ENCODE results near the gene HOXD11.
A peak's percentile ranks its signal among the peaks of the same experiment; 100 is the strongest.

Gene HOXD11

DNA sequence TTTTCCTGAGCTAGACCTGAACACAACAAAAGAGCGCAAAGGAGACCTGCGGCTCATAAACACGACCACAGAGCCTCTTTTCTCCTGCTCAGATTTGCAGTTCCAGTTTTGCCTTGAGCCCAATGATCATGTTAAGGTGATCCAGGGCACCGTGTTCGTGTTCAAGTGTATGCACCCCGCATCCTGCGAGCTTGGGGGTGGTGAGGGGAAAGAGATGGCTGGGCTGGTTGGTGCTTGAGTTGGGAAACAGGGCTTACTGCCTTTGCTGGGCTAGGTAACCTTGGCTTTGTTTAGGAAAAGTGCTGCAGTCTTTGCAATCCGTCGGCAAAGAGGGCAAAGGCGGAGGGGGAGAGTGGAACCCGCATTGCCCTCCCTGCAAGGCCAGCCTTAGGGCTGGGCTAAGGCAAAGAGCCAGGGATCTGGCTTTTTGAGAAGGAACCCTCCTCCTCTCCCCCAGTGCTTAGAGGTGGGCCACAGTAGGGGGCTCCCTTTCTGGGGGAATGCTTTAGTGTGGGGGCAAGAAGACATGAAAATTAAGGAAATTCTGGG lies 10.8 kb downstream of the HOXD11 start:
- H3K27ac ChIP-seq (ENCODE audit: low read depth, low read length, severe bottlenecking) = no peak overlapping the region
- peaks cover 6% of the 10 kb centered on the region for H3K9me3 ChIP-seq (ENCODE audit: control insufficient read depth, low read length)
- WGBS, 2 experiments (ENCODE audit: insufficient coverage in 2 of 2) = 39 to 78% methylated on average over 3 to 11 of the region's 11 CpGs
- H3K4me1 ChIP-seq (ENCODE audit: control insufficient read depth, insufficient read depth, low read length, poor library complexity, severe bottlenecking) = no peaks in the 10 kb centered on the region
- no peak overlapping the region for H3K4me3 ChIP-seq (ENCODE audit: extremely low read depth, insufficient read depth, low read length, poor library complexity, severe bottlenecking)
- H3K36me3 ChIP-seq (ENCODE audit: control insufficient read depth, insufficient read depth, low read length) = no peaks in the 10 kb centered on the region

DNA sequence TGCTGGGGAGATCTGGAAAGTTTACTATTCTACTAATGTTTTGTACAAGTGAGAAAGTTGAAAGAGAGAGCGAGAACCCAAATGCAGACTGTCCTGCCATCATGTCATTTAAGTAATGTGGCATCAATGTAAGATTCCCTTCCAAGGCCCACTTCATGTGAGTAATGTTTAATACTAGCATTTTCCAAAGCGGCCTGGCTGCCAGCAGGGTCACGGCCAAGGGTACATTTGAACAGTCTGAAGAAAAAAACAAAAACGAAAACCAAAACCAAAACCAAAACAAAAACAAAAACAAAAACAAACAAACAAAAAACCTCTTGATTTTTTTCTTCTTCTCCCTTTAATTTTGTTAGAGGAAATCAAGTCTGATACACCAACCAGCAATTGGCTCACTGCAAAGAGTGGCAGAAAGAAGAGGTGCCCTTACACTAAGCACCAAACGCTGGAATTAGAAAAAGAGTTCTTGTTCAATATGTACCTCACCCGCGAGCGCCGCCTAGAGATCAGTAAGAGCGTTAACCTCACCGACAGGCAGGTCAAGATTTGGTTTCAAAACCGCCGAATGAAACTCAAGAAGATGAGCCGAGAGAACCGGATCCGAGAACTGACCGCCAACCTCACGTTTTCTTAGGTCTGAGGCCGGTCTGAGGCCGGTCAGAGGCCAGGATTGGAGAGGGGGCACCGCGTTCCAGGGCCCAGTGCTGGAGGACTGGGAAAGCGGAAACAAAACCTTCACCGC lies 11.7 kb downstream of the HOXD11 start:
- H3K4me1 ChIP-seq (ENCODE audit: control insufficient read depth, insufficient read depth, low read length, poor library complexity, severe bottlenecking) = no peaks in the 10 kb centered on the region
- 3 to 8% methylated on average over 18 of the region's 24 CpGs for WGBS, 2 experiments (ENCODE audit: insufficient coverage in 2 of 2)
- H3K9me3 ChIP-seq (ENCODE audit: control insufficient read depth, low read length) = peaks cover 6% of the 10 kb centered on the region
- no peak overlapping the region for H3K4me3 ChIP-seq (ENCODE audit: extremely low read depth, insufficient read depth, low read length, poor library complexity, severe bottlenecking)
- no peak overlapping the region for H3K27ac ChIP-seq (ENCODE audit: low read depth, low read length, severe bottlenecking)
- H3K36me3 ChIP-seq (ENCODE audit: control insufficient read depth, insufficient read depth, low read length) = no peaks in the 10 kb centered on the region

DNA sequence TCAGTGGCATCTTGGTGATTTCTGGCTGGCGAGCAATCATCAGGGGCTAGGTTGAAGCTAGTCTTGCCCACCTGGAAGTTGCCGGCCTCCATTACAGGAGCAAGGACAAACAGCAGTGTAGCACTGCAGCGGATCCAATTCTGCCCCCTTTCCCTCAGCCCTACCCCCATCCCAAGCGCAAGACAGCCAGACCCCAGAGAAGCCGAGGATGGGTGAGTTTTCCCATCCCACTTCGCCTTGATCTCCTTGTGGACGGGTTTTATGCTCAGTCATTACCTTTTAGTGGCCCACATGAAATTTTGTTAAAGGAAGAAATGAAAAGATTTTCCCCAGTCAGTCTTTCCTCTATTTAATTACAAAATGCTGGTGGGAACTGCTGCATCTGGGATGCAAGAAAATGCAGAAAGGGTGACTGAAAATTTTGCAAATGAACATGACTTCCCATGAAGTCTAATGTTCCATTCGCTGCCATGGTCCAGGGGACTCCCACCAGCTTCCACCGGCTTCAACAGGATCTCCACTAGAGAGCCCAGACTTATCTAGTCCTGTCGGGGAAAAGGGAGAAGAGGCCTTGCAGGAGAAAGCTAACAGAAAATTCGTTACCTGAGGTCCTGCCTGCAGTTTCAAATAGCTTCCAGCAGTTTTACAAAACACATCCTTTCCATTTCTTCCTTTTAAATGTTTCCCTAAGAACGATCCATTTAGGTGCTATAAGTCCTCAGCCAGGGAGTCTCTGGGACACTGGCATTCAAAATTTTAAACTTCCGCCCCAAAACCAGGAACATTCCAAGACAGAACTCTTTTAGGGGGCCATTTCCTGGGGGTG lies 13.5 kb downstream of the HOXD11 start:
- Histone ChIP-seq H3K9me3 (ENCODE audit: control insufficient read depth, low read length) (peaks cover 6% of the 10 kb centered on the region), H3K4me1 (ENCODE audit: control insufficient read depth, insufficient read depth, low read length, poor library complexity, severe bottlenecking) (no peaks in the 10 kb centered on the region), H3K36me3 (ENCODE audit: control insufficient read depth, insufficient read depth, low read length) (no peaks in the 10 kb centered on the region), H3K4me3 (ENCODE audit: extremely low read depth, insufficient read depth, low read length, poor library complexity, severe bottlenecking) (no peak overlapping the region), H3K27ac (ENCODE audit: low read depth, low read length, severe bottlenecking) (no peak overlapping the region)
- WGBS, 2 experiments (ENCODE audit: insufficient coverage in 2 of 2) = 14 to 23% methylated on average over 7 of the region's 13 CpGs

DNA sequence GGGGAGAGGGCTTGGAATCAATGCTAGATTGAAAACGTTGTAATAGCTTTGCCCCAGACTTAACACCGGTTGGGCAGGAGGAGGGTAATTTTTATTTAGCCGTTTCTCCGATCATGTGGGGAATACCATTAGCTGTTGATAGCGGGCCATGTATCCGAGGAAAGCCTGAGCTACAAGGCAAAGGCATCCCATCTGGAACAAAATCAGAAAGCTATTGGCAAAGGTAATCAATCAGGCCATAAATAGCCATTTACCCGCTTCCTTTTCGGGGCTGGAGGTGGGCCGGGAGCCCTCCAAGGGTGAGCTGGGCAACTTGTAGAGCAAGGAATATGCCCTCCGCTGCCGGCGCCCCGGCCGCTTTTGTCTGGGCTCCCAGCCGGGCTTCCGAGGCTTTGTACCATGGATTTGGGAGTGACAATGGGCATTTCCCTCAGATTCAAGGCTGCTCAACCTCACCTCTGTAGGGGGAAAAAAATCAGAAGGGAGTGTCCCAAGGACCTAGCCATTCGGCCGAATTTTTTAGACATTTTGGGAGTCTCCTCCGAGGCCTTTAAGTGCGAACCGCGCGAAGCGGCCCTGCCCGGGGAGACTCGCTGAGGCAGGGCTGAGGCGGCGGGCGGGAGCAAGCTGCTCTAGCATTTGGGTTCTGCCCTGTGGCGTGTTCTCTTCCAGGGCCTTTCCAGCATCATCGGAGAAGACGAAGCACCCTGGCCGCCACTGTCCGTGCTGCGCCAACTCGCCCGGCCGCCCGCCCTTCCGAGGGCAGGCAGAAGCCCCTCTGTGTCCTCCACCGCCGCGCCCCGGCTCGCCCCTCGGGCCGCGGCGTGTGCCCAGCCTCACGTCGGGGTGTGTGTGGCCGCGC lies 14.3 kb downstream of the HOXD11 start:
- Histone ChIP-seq H3K4me1 (ENCODE audit: control insufficient read depth, insufficient read depth, low read length, poor library complexity, severe bottlenecking) (no peaks in the 10 kb centered on the region), H3K9me3 (ENCODE audit: control insufficient read depth, low read length) (peaks cover 6% of the 10 kb centered on the region), H3K27ac (ENCODE audit: low read depth, low read length, severe bottlenecking) (no peak overlapping the region), H3K4me3 (ENCODE audit: extremely low read depth, insufficient read depth, low read length, poor library complexity, severe bottlenecking) (no peak overlapping the region), H3K36me3 (ENCODE audit: control insufficient read depth, insufficient read depth, low read length) (no peaks in the 10 kb centered on the region)
- WGBS, 2 experiments (ENCODE audit: insufficient coverage in 2 of 2) = 1 to 4% methylated on average over 16 to 31 of the region's 53 CpGs

DNA sequence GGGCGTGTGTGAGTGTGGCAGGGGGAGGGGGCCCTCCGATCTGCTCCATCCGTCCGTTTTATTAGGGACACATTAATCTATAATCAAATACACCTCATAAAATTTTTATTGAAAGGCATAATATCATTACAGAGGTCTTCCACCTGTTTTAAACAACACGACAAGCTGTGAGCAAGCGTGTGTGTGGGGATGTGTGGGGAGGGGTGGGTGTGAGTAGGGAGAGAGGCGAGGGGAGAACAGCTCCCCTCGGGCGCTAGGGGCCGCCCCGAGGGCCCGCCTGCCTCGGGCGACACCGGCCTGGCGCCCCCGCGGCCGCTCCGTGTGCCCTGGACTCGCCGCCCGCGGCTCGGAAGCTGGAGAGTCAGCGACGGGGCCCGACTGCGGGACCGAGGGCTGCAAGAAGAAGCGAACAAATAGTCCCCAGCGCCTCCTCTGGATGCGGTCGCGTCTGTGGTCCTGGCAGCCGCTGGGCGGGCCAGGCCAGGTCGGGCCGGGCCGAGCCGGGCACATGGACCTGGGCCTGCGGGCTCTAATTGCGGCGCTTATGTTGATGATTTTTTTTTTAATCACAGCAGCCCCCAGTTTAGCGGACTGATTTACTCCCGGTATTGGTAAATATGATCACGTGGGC lies 15.1 kb downstream of the HOXD11 start:
- H3K36me3 ChIP-seq (ENCODE audit: control insufficient read depth, insufficient read depth, low read length) = no peaks in the 10 kb centered on the region
- peak overlapping the region; percentile 26 for H3K4me3 ChIP-seq (ENCODE audit: extremely low read depth, insufficient read depth, low read length, poor library complexity, severe bottlenecking)
- H3K27ac ChIP-seq (ENCODE audit: low read depth, low read length, severe bottlenecking) = no peak overlapping the region
- H3K4me1 ChIP-seq (ENCODE audit: control insufficient read depth, insufficient read depth, low read length, poor library complexity, severe bottlenecking) = no peaks in the 10 kb centered on the region
- peaks cover under 1% of the 10 kb centered on the region for H3K9me3 ChIP-seq (ENCODE audit: control insufficient read depth, low read length)
- WGBS, 2 experiments (ENCODE audit: insufficient coverage in 2 of 2) = 2 to 3% methylated on average over 31 to 39 of the region's 47 CpGs

DNA sequence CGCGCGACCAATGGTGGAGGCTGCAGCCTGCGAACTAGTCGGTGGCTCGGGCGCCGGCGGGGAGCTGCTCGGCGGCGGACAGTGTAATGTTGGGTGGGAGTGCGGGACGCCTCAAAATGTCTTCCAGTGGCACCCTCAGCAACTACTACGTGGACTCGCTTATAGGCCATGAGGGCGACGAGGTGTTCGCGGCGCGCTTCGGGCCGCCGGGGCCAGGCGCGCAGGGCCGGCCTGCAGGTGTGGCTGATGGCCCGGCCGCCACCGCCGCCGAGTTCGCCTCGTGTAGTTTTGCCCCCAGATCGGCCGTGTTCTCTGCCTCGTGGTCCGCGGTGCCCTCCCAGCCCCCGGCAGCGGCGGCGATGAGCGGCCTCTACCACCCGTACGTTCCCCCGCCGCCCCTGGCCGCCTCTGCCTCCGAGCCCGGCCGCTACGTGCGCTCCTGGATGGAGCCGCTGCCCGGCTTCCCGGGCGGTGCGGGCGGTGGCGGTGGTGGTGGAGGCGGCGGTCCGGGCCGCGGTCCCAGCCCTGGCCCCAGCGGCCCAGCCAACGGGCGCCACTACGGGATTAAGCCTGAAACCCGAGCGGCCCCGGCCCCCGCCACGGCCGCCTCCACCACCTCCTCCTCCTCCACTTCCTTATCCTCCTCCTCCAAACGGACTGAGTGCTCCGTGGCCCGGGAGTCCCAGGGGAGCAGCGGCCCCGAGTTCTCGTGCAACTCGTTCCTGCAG lies 15.8 kb downstream of the HOXD11 start, which contains the start of gene HOXD9:
Gene HOXD9, plus strand, starts transcription at position 37 of the 728 bp plus-strand sequence. Its CDS starts 50 bp downstream, at position 87.
- 1% methylated on average over 56 to 57 of the region's 84 CpGs for WGBS, 2 experiments (ENCODE audit: insufficient coverage in 2 of 2)
- peak within 1 kb of the TSS; percentile 26 for H3K4me3 ChIP-seq (ENCODE audit: extremely low read depth, insufficient read depth, low read length, poor library complexity, severe bottlenecking)

DNA sequence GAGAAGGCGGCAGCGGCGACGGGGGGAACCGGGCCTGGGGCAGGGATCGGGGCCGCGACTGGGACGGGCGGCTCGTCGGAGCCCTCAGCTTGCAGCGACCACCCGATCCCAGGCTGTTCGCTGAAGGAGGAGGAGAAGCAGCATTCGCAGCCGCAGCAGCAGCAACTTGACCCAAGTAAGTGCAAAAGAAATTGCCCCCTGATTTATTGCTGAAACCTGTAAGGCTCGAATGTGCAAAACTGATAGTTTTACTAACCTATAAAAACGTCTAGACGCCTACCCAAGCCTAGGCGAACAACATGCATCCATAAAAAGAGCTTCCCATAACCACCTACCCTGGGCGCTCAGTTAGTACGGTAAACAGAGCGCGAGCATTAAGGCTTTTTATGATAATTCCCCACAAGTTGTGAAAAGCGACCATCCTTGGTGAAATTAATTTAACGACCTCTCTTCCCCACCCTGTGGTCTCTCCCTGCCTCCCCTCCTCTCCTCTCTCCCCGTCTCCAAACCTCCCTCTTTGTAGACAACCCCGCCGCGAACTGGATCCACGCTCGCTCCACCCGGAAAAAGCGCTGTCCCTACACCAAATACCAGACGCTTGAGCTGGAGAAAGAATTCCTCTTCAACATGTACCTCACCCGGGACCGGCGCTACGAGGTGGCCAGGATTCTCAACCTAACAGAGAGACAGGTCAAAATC lies 16.5 kb downstream of the HOXD11 start:
- H3K4me3 ChIP-seq (ENCODE audit: extremely low read depth, insufficient read depth, low read length, poor library complexity, severe bottlenecking) = peak overlapping the region; percentile 26

More for the DNA sequence above, 15.8 kb downstream of the HOXD11 start, which contains the start of gene HOXD9:
- H3K9me3 ChIP-seq (ENCODE audit: control insufficient read depth, low read length) = no peaks in the 10 kb centered on the region
- no peaks in the 10 kb centered on the region for H3K36me3 ChIP-seq (ENCODE audit: control insufficient read depth, insufficient read depth, low read length)
- H3K4me1 ChIP-seq (ENCODE audit: control insufficient read depth, insufficient read depth, low read length, poor library complexity, severe bottlenecking) = no peaks in the 10 kb centered on the region
- no peak within 1 kb of the TSS for H3K27ac ChIP-seq (ENCODE audit: low read depth, low read length, severe bottlenecking)

DNA sequence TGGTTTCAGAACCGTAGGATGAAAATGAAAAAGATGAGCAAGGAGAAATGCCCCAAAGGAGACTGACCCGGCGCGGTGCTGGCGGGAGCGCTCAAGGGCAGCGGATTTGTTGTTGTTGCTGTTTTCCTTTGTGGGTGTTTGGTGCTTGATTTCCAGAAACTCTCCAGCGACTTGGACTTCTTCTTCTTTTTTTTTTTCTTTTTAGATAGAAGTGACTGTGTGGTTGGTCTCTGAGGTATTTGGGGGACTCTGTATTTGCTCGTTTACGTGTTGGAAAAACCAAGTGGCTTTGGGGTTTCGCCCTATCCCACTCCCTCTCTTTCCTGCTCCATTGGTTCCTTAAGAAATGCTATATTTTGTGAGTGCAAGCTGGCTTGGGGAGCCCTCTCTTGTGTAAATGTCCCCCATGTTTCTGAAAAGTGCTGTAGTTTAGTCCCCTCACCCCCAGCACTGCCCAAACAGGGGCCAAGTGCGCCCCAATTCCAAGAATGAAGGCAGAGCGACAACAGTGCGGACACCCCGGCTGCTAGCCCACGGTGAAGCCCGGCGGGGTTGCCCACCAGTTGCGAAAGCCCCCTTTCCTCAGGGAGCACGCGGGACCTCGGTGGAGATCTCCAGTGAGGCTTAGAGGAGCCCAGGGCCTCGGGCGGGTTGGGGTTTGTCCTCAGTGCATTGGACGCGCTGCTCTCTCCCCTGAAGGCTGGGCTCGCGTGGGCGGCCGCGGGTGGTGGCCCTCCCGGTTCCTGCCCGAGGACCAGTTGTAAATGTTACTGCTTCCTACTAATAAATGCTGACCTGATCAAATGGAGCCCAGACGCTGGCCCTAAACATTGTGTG lies 17.2 kb downstream of the HOXD11 start:
- WGBS, 2 experiments (ENCODE audit: insufficient coverage in 2 of 2) = 9 to 16% methylated on average over 27 to 30 of the region's 34 CpGs
- H3K36me3 ChIP-seq (ENCODE audit: control insufficient read depth, insufficient read depth, low read length) = no peaks in the 10 kb centered on the region
- no peak overlapping the region for H3K27ac ChIP-seq (ENCODE audit: low read depth, low read length, severe bottlenecking)
- no peaks in the 10 kb centered on the region for H3K9me3 ChIP-seq (ENCODE audit: control insufficient read depth, low read length)
- no peaks in the 10 kb centered on the region for H3K4me1 ChIP-seq (ENCODE audit: control insufficient read depth, insufficient read depth, low read length, poor library complexity, severe bottlenecking)
- peak overlapping the region; percentile 26 for H3K4me3 ChIP-seq (ENCODE audit: extremely low read depth, insufficient read depth, low read length, poor library complexity, severe bottlenecking)

More for the DNA sequence above, 16.5 kb downstream of the HOXD11 start:
- no peaks in the 10 kb centered on the region for H3K4me1 ChIP-seq (ENCODE audit: control insufficient read depth, insufficient read depth, low read length, poor library complexity, severe bottlenecking)
- no peaks in the 10 kb centered on the region for H3K9me3 ChIP-seq (ENCODE audit: control insufficient read depth, low read length)
- no peak overlapping the region for H3K27ac ChIP-seq (ENCODE audit: low read depth, low read length, severe bottlenecking)
- 2 to 3% methylated on average over 27 to 36 of the region's 40 CpGs for WGBS, 2 experiments (ENCODE audit: insufficient coverage in 2 of 2)
- H3K36me3 ChIP-seq (ENCODE audit: control insufficient read depth, insufficient read depth, low read length) = no peaks in the 10 kb centered on the region

All from mesodermal cell (in vitro differentiated cells).